SK-MEL-5 (cell line): ENCODE data around the gene TPRG1L. TPM values are rescaled to one million over a fixed set of nuclear protein-coding genes. Genes with fewer than 3 reads are reported as not detected.

Experiments
- DNase-seq: peaks from one replicate; pipeline ENCODE4 v3.0.0-alpha.2; 2016; ENCODE audit warnings: low read depth, low spot score
- in situ Hi-C: cut with HindIII; loops from 2 replicates; pipeline ENCODE4 v1.10.0; 2016; ENCODE audit warnings: low sequenced_read_pairs, high pct_unique_total_duplicates, low pct_unique_long_range_greater_than_20kb
- total RNA-seq: library from RNA; depleted of rRNA; stranded (reverse); fragments of >200 nt; shearing (Covaris generic); gene quantifications from 2 replicates; pipeline ENCODE4 v1.2.3, GENCODE V29; 2014

TPRG1L gene
- total RNA-seq, 1 experiment from 2014 or later = 12.2 TPM

DNA sequence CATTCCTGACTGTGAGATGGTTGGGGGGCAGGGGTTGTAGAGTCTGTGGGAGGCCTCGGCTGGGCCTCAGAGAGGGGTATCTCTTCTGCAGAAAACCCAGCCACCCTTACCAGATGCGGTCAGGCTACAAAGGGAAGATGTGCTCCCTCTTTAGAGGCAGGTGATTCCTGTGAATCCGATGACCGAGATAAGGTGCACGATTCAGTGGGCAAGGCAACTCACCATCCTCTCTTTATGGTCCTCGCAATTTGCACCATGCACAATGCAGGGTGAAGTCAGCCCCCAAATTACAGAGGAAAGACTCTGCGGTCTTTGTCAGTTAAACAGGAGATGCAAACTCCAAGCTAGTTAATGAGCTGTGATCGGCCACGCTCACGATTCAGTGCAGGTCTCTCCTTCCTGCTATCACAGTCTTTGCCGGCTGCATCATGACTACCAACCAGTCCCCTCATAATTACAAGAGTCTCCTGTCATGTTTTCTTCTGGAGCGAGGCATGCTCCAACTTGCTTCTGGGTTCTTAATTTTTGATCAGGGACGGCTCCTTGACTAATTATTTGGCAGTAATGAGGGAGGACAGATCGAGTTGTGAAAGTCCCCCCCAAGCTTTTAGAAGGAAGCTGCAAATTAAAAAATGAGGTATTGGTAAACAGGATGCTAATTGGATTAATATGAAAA lies 40.0 kb downstream of the TPRG1L start:
- in situ Hi-C loops = no loop called here
- DNase-seq = no peak

DNA sequence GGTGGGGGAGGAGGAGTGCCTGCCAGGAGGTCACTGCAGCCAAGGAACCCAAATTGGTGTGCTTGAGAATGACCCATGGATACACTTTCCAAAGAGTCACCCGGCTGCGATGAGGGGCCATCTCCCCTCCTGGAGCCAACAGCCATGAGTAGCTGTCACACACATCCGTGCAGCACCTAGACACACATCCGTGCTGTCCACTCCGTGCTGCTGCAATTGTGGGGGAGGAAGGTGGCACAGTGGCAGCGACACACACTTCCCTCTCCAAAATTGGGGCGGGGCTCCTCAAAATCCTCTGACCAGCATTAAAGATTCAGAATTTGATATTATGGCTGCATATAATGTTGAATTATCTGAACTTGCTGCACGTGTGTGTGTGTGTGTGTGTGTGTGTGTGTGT lies 43.3 kb downstream of the TPRG1L start:
- no peak for DNase-seq
- in situ Hi-C loops = no loop called here

DNA sequence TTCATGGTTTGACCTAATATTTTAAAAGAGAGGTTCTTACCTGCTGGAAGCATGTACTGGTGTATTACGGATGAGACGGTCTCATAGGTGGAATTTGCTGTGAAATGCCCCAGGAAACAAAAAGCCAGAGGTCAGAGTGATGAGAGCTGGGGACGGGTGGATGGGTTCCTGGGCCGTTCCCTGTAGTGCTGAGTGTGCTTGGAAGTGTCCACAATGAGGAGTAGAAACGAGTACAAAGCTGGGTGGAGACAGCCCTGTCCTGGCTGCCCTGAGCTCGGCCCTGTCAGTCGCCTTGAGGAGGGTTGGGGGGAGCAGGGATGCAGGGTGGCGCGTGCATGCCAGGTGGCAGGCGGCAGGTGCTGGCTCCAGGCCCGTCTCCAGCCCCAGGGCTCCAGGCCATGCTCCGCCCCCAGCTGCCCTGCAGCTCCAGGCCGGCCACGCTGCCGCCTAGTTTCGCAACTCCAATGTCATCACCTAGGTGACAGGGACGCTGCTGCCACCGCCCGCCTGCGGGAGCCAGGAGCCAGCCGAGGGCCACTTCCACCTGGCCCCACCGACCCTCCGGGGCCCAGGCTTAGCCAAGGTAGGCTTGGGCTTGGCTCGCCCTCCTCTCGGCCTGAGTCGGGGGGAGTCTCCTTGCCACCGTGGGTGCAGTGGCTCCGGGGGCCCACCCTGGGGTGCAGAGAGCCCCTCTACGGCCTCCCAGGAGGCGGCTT lies 43.9 kb downstream of the TPRG1L start:
- DNase-seq = no peak

DNA sequence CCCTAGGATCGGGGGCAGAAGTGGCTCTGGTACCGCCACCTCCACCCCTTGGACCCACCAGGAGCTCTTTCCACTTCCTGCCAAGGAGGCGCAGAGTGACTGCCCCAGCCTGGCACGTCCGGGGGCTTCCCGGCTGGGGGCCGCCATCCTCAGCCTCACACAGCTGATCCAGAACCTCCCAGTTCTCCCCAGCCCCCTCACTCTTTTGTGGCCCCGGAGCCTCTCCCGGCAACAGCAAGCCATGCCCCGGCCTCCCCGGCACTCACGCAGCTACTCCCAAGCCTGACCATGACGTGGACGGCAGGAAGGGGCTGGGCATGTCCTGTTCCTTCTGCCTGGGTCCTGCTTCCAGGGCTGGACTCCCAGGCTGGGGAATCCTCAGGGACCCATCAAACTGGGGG lies 44.6 kb downstream of the TPRG1L start:
- in situ Hi-C loops = no loop called here
- DNase-seq = no peak

More for the DNA sequence above, 43.9 kb downstream of the TPRG1L start:
- in situ Hi-C loops = no loop called here

DNA sequence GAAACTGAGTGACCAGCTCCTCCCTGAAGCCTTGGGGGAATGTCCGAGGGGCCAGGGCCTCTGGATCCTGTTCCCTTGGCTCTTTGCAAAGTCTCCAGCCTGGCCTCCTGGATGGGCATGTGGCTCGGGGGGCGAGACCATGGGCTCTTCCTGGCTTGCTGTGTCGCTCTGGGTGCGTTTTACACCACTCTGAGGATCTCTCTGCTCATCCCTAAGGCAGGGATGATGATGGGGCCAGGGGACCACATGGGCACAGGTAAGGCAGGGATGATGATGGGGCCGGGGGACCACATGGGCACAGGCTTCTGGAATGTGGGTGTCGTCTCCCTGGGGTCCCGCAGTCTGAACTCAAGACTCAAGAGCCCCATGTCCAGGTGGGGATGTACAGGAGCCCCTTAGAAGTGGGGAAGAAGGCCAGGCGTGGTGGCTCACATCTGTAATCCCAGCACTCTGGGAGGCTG lies 45.2 kb downstream of the TPRG1L start:
- DNase-seq = no peak
- in situ Hi-C loops = no loop called here

DNA sequence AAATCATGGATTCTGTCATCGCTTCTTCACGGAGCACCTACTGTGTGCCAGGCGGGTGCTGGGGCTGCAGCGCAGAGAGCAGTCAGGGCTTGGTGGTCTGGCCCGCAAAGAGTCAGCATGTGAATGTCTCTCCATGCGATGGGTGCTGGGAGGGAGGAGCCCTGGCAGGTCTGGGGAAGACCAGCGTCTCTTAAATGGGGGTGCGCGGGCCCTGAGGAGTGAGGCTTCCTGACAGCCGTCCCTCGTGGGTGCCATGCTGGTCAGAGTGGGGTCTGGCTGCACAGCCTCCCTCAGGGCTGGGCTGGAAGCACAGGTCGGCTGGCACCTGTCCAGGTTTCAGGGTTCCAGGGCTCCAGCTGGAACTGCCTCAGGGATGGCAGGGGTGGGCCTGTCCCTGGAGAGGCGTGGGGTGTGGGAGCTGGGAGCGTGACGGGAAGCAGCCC lies 46.0 kb downstream of the TPRG1L start:
- in situ Hi-C loops = no loop called here
- DNase-seq = no peak

DNA sequence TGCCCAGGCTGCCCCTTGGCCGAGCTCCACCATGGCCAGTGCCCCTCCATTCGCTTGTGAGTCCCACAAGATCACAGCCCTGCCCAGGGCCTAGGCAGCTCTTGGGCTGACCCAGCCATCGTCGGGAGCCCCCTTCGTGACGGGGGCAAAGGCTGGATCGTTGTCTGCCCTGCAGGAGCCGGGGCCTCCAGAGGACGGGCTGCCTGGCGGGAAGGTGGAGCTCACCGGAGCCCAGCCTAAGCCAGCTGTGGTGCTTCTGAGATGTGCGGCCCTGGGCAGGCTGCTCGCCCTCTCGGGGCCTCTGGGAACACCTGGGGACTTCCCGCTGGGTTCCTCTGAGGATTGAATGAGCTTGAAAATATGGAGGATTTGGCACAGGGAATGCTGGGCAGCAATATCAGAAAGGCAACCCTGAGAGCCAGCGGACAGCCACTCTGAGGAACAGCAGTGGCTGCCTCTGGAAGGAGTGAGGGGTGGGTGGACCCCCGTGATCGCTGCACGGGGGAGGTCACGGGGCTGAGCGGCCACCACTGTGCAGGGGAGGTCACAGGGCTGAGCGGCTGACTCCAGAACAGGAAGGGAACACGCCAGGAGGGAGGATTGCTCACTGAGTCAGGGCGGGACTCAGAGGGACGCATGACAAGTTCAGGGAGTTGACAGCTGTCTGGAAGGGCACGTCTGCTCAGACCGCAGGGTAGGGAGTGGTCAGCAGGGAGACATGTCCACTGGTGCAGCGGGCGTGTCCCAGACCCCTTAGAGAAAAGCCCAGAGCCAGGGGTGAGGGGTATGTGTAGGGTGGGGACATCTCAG lies 46.8 kb downstream of the TPRG1L start:
- in situ Hi-C loops = no loop called here
- DNase-seq = peak; percentile 11

DNA sequence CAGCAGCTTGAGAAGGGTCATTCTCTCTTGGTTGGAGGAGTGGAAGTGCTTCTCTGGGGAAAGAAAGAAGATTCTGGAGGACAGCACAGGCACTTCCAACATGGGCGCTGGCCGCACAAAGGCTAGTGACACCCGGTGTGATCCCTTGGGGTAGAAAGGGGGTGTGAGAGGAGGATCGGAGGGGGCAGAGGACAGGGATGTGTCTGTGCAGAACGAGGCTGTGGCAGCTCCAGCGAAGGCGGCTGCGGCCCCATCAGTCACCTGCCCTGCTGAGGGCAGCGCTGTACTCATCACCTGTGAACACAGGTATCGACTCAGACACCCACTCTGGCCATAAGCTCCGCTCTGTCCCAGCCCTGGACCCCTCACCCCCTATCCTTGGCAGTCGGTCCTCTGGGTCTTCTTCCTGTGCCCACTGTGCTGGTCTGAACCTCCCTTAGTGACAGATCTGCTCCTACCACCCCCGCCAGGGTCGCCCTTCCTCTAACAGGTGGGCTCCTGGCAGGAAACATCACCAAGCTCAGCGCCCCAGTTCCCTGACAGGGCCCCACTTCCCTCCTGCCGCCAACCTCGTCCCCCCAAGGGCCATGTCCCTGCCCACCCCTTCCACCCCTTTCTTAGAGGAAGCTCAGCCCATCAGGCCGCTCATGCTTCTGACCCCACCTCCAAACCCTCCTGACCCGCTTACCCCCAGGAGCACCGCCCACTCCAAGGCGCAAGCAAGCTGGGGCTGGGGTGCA lies 47.6 kb downstream of the TPRG1L start:
- no peak for DNase-seq
- in situ Hi-C loops = no loop called here

DNA sequence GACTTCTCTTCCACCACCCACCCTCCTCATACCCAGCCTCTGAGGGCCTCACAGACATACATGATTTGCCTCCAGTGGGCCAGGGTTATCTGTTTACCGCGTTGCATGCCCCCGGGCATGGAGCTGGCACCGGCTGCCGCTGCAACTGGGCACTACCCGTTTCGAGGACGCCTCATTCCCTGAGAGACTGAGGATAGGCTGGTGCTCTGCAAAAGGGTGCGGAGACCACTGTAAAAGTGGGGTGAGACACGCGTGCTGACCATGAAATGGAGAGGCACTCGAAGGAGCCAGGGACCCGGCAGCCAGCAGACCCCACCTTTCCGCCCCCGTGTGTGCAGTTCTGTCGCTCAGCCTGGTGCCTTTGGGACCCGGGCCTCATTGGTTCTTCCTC lies 48.2 kb downstream of the TPRG1L start:
- in situ Hi-C loops = no loop called here
- DNase-seq = no peak

DNA sequence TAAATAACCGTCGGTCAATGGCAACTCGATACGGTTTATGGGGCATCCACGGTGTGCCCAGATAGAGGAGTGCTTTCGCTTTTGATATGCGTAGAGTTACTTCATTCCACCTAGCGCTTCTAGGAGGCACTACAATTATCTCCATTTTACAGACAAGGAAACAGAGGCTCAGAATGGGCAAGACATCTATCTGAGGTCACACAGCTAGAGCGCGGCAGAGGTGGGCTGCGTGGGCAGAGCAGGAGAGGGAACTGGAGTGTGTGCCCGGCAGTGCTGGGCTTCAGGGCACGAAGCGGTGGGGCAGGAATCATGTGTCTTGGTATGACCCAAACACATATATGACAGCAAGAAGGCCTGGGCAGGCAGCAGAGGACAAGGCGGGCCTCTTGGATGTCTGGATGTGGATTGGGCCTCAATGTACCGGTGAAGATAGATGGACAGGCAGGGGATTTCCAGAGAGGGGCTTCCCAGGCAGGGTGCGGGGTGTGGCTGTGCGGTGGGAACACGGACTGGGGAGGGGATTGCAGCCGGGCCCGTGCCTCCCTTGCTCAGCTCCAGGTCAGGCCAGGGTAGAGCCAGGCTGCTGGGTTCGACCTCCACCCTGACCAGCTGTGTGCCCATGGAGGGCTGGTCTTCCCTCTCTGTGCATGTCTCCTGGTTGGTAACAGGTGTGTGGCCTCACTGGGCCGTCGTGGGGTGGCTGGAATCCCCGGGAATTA lies 48.7 kb downstream of the TPRG1L start:
- DNase-seq = no peak
- in situ Hi-C loops = no loop called here

DNA sequence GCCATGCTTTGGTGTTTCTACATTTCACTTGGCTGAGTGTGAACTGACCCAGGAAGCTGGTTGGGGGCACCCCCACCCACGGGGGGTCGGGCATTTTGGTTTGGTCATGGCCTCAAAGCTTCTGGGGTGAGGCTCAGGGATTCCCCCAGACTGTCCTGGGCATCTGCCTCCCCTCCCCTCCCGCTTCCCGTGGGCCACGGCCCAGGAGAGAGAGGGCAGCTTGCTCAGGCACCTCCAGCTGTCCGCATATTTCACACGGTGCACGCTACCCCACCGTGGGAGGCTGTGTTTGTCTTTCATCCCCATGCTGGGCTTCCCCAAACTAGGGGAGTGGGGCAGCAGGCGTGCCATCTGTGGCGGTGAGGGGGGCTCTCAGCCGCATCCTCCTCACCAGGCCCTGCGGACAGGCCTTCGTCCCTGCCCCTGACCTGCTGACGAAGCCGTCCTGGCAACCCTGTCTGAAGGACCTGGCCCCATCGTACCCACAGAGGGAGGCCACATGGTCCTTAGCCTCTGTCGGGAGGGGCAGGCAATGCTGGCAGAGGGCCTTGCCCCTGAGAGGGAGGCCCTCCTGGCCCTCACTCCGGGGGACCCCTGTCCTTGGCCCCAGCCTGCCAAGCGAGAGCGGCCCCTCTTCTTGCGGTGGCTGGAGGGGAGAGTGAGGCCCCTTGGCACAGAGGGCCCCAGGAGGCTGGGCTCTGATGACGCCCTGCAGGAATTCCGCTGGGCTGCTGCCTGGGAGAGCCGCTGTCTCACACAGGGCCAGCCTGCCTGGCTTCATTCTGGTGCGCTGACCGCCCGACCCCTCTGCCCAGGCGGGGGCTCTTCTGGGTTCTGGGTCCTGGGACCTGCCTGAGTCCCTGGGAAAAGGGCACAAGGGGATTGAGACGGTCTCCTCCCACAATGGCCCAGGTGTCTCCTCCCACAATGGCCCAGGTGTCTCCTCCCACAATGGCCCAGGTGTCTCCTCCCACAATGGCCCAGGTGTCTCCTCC lies 49.6 kb downstream of the TPRG1L start:
- in situ Hi-C loops = no loop called here
- DNase-seq = no peak

DNA sequence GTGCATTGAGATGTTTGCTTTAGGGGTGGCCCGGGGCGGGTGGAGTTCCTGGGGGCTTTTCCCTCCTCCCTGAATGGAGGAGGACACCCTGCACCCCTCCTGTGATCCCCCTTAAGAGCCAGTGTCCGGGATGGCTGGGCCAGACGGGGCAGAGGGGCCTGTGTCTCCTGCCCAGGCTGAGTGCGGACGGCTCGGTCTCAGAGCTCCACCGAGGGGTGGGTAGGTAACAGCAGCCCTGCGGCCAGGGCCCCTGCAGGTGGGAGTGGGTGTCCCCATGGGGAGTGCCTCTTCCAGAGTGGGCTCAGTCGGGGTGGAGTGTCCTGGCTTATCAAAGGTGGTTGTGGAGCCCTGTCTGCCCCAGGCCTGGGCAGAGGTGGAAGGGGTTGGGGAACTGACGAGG lies 50.6 kb downstream of the TPRG1L start:
- no peak for DNase-seq
- in situ Hi-C loops = no loop called here

DNA sequence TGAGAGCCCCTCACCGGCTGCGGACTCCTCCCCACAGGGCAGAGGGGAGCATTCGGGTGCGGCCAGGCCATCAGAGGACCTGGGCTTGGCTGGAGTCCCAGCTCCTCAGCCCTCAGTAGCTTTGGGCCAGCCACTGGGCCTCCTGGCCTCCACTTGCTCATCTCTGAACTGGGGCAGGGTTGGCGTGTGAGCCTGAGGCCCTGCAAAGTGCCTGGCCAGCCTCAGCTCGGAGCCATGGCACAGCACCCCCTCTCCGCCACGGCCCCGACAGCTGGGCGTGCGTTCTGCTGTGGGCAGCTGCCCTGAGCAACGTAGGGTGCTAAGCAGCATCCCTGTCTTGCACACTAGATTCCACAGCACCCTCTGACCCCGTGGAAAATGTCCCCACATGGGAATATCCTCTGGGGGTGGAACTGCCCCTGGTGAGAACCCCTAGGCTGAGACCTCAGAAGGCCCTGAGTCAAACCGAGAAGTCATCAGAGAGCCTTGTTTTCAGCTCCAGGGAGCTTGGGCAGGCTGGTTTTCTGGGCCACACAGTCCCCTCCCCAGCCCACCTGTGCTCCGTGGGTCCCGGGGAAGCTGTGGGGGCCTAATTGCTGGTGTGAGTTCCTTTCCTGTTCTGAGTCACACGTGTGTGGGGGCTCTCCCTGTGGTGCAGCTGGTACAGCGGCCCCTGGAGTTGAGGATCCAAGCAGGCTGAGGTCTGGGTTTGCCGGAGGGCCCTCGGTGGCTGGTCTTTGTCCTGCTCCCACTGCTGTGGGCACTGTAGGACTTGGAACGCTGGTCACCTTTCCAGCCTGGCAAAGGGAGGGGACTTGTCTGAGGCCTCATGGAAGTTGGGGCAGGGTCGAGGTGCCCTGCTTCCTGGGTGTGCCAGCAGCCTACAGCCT lies 52.0 kb downstream of the TPRG1L start:
- in situ Hi-C loops = no loop called here
- no peak for DNase-seq

DNA sequence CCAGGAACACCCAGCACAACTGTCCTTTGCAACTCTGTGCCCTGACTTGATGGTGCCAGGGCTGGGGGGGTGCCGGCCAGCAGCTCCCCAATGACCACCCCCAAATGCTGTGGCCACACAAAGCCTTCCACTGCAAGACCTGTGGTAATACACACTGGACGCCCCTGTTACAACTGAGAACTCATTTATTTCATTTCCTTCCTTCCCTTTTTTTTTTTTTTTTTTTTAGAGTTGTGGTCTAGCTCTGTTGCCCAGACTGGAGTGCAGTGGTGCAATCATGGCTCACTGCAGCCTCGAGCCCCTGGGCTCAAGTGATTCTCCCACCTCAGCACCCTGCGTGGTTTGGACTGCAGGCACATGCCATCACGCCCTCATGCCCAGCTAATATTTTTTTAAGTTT lies 52.7 kb downstream of the TPRG1L start:
- DNase-seq = no peak
- in situ Hi-C loops = no loop called here

DNA sequence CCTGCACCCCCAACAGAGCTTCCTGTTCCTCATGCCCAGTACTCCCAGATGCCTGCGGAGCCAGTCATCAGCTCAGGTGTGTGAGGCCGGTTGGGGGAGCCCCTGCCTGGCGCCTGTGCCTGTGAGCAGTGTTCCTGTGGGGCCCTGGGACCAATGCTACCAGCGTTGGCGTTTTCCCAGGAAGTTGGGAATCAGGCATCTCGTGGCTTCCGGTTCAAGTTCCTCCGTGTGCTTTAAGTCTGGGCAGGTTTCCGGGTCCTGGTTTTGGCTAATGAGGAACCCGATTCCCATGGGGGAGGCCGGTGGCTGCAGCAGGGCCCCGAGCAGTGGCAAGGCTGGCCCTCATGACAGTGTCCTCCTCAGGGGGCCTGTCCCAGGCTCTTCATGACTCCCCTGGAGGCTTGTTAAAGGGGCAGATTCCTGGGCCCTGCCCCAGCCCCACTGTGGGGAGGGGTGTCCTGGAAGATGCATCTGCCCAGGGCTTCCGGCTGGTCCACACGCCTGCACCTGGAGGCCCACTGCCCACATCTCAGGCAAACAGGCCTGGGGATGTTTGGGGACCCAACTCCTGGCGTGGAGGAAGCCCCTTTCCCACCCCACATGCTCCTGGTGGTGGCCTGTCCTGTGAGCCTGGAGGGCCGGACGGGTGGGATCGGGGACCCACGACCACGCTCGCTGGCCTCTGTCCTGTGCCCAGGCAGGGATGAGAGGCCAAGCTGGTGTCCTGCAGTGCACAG lies 53.7 kb downstream of the TPRG1L start:
- no peak for DNase-seq
- in situ Hi-C loops = no loop called here
